VCaP (cell line): ENCODE measurements around the gene CEMIP.
"Not testable (repeated sequence)": the region's sequence is repeated elsewhere in the genome, so short reads cannot be mapped to it uniquely, and the experiment has no call there.

Experiments used
- H3K27ac ChIP-seq: fragments of 450-650 bp; 2 replicates; pipeline ENCODE4 v1.5.1; 2017
- CTCF ChIP-seq: fragments of 450-650 bp; conservative IDR thresholded peaks from 2 replicates; pipeline ENCODE4 v1.5.1; 2017; ENCODE audit warnings: mild to moderate bottlenecking, moderate library complexity

CEMIP gene

GRCh38 chr15:80755885-80756284 lies 23.3 kb upstream of the CEMIP start:
- H3K27ac ChIP-seq, result no peak overlapping the region

GRCh38 chr15:80758130-80758745 lies 20.9 kb upstream of the CEMIP start:
- TF ChIP-seq CTCF, result no peak; the same call in 1 of the 2 replicates
- H3K27ac ChIP-seq, result peak overlapping the region; percentile 61

More at GRCh38 chr15:80755885-80756284, 23.3 kb upstream of the CEMIP start:
- no peak for TF ChIP-seq CTCF

GRCh38 chr15:80760960-80761359 lies 18.2 kb upstream of the CEMIP start:
- H3K27ac ChIP-seq, result no peak overlapping the region
- no peak for TF ChIP-seq CTCF

- TF ChIP-seq CTCF, result no peak
- H3K27ac ChIP-seq, result no peak overlapping the region
Observed at GRCh38 chr15:80761754-80762153, 17.4 kb upstream of the CEMIP start.

GRCh38 chr15:80763235-80763634 lies 15.9 kb upstream of the CEMIP start:
- H3K27ac ChIP-seq, result not testable (repeated sequence)

GRCh38 chr15:80764535-80764934 lies 14.6 kb upstream of the CEMIP start:
- H3K27ac ChIP-seq, result no peak overlapping the region
- no peak for TF ChIP-seq CTCF

- no peak overlapping the region for H3K27ac ChIP-seq
- no peak for TF ChIP-seq CTCF
Observed at GRCh38 chr15:80766275-80766674, 12.9 kb upstream of the CEMIP start.

GRCh38 chr15:80768158-80768557 lies 11.0 kb upstream of the CEMIP start:
- no peak for TF ChIP-seq CTCF
- no peak overlapping the region for H3K27ac ChIP-seq
